CD14-positive monocyte (primary cell): ENCODE data around the gene TOM1L2. TPM values are rescaled to one million over a fixed set of nuclear protein-coding genes. Genes with fewer than 3 reads are reported as not detected.

Experiments used
- DNase-seq, 3 donors: peaks; one replicate each; pipeline ENCODE4 v3.0.0-alpha.2; 2011 to 2022
- H2AFZ ChIP-seq: 2 replicates; pipeline ENCODE4 v1.6.0; 2012; ENCODE audit warnings: mild to moderate bottlenecking, low read depth, low read length, inconsistent platforms; ENCODE audit not compliant: insufficient read depth, poor library complexity, severe bottlenecking
- H3K27ac ChIP-seq, 2 donors: 1 replicate in 1 of 2; 2 replicates in 1 of 2; pipeline ENCODE4 v1.5.1; 2012 to 2013; ENCODE audit warnings: low read length in 2 of 2, control low read depth in 1 of 2, inconsistent platforms in 1 of 2, low read depth in 1 of 2, mild to moderate bottlenecking in 1 of 2
- H3K27me3 ChIP-seq, 2 donors: one replicate each; pipeline versions ENCODE4 v1.6.0 to v1.6.1; 2011 to 2013; ENCODE audit warnings: low read length in 2 of 2; ENCODE audit not compliant: control insufficient read depth in 2 of 2, insufficient read depth in 2 of 2
- H3K36me3 ChIP-seq, 2 donors: replicated peaks in 1 of 2; 1 replicate in 1 of 2; 2 replicates in 1 of 2; pipeline versions ENCODE4 v1.5.1 to v1.6.1; 2012 to 2013; ENCODE audit warnings: low read length in 2 of 2, control low read depth in 1 of 2, inconsistent platforms in 1 of 2, mild to moderate bottlenecking in 1 of 2; ENCODE audit not compliant: insufficient read depth in 2 of 2, control insufficient read depth in 1 of 2
- H3K4me1 ChIP-seq, 2 donors: 1 replicate in 1 of 2; 2 replicates in 1 of 2; pipeline versions ENCODE4 v1.5.1 to v1.6.1; 2012 to 2013; ENCODE audit warnings: low read length in 2 of 2, control low read depth in 1 of 2, inconsistent platforms in 1 of 2, mild to moderate bottlenecking in 1 of 2, moderate library complexity in 1 of 2; ENCODE audit not compliant: insufficient read depth in 2 of 2, control insufficient read depth in 1 of 2
- H3K4me2 ChIP-seq: replicated peaks from 2 replicates; pipeline ENCODE3; 2012; ENCODE audit warnings: low read length, moderate library complexity, mild to moderate bottlenecking; ENCODE audit not compliant: poor library complexity, severe bottlenecking; ENCODE audit errors: extremely low read depth
- H3K4me3 ChIP-seq, 3 experiments: fragments of 200-600 bp in 1 of 3; sonication (generic) in 1 of 3; replicated peaks in 1 of 3; 1 replicate in 2 of 3; 2 replicates in 1 of 3; pipeline ENCODE4 v1.5.1; 2011 to 2013; ENCODE audit warnings: low read length in 3 of 3, mild to moderate bottlenecking in 3 of 3, control low read depth in 2 of 3, low read depth in 2 of 3, inconsistent platforms in 1 of 3, moderate library complexity in 1 of 3
- H3K79me2 ChIP-seq: 2 replicates; pipeline ENCODE4 v1.6.0; 2012; ENCODE audit warnings: mild to moderate bottlenecking, control low read depth, inconsistent platforms, low read length, moderate library complexity; ENCODE audit not compliant: insufficient read depth
- H3K9ac ChIP-seq: 2 replicates; pipeline ENCODE4 v1.6.0; 2017; ENCODE audit warnings: low read length, mild to moderate bottlenecking; ENCODE audit not compliant: insufficient read depth, poor library complexity, severe bottlenecking
- H3K9me3 ChIP-seq, 2 donors: replicated peaks in 1 of 2; 1 replicate in 1 of 2; 2 replicates in 1 of 2; pipeline versions ENCODE4 v1.5.1 to v1.6.1; 2012 to 2013; ENCODE audit warnings: low read length in 2 of 2, control low read depth in 1 of 2; ENCODE audit not compliant: control insufficient read depth in 1 of 2, insufficient read depth in 1 of 2
- H4K20me1 ChIP-seq: 2 replicates; pipeline ENCODE4 v1.6.0; 2012; ENCODE audit warnings: mild to moderate bottlenecking, low read length, control low read depth, moderate library complexity; ENCODE audit not compliant: insufficient read depth
- H3K27ac Mint-ChIP-seq, 7 donors: one replicate each; pipeline ENCODE4 v1.8.0; 2020; ENCODE audit warnings: mild to moderate bottlenecking in 7 of 7, mixed read lengths in 7 of 7, moderate library complexity in 6 of 7, inconsistent platforms in 2 of 7
- H3K27me3 Mint-ChIP-seq, 3 donors: one replicate each; pipeline ENCODE4 v1.8.0; 2021 to 2022; ENCODE audit warnings: low read depth in 3 of 3, mild to moderate bottlenecking in 3 of 3, mixed read lengths in 3 of 3, moderate library complexity in 3 of 3, inconsistent platforms in 1 of 3
- H3K36me3 Mint-ChIP-seq, 2 donors: one replicate each; pipeline ENCODE4 v1.8.0; 2020; ENCODE audit warnings: mixed read lengths in 2 of 2, inconsistent platforms in 1 of 2, mild to moderate bottlenecking in 1 of 2
- H3K4me1 Mint-ChIP-seq: one replicate; pipeline ENCODE4 v1.8.0; 2020; ENCODE audit warnings: mild to moderate bottlenecking, mixed read lengths
- H3K4me3 Mint-ChIP-seq, 2 donors: one replicate each; pipeline ENCODE4 v1.8.0; 2020; ENCODE audit warnings: mild to moderate bottlenecking in 2 of 2, mixed read lengths in 2 of 2, moderate library complexity in 1 of 2
- H3K9me3 Mint-ChIP-seq, 7 donors: one replicate each; pipeline ENCODE4 v1.8.0; 2020 to 2022; ENCODE audit warnings: mixed read lengths in 7 of 7, mild to moderate bottlenecking in 6 of 7, moderate library complexity in 6 of 7, inconsistent platforms in 2 of 7
- CTCF ChIP-seq: fragments of 200-600 bp; IDR thresholded peaks from one replicate; pipeline ENCODE4 v1.8.0; 2022; ENCODE audit warnings: antibody characterized with exemption, mild to moderate bottlenecking
- WGBS: methylation state at CpG from one replicate; pipeline ENCODE4 v1.1.5; 2013; ENCODE audit warnings: missing lambda C conversion rate; ENCODE audit not compliant: insufficient coverage; 5-methylcytosine and 5-hydroxymethylcytosine counted together
- intact Hi-C, 2 donors: fragments of 100-400 bp; cut with micrococcal nuclease; formaldehyde crosslinking; loops; one replicate each; pipeline versions ENCODE4 v1.15.0 to v1.15.1; 2023
- polyA plus RNA-seq, 3 donors: library from polyadenylated mRNA; depleted of rRNA in 1 of 3; unstranded in 2 of 3; stranded (reverse) in 1 of 3; fragments of 300-500 nt in 2 of 3; fragments of >200 nt in 1 of 3; fragmentation: Illumina TruSeq in 2 of 3; gene quantifications; 1 replicate in 2 of 3; 2 replicates in 1 of 3; pipeline ENCODE4 v1.2.3, GENCODE V29; 2012 to 2021

The TOM1L2 gene
- polyA plus RNA-seq, 3 donors, result 1.7 to 28.2 (median 2.8) TPM

DNA sequence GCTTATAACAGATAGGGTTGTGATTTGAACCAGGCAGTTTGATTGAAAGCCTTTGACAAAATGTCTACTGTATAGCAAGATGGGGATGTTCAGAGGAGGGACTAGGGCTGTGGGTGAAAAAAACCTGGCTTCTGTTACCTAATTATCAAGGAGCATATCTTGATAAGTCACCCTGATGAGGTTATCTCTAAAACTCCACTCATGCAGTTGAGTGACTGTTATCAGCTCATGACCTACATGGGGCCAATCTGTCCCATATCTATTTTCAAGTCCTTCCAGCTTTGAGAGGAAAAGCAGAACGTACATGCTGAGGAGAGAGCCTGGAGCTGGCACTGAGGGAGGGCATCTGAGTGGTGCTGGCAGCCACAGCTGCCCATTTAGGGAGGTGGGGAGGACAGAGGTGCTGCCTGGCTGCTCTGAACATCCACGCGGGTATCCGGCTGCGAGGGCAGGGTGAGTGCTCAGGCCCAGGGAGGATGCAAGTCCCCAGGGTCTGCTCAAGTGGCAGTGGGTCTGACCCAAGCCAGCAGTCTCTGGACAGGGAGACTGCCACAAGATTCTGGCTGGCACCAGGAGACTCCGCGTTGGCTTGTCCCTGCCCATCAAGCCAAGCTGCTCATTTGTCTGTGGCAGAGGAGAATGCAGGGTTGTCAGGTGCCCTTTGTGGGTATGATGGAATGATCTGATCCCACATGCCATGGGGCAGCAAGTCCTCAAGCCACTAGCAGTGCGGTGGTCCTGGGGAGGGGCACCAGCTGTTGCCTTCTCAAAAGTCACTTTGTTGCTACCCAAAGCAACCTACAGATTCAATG is 37.6 kb upstream of the TOM1L2 start:
- no peaks in the 10 kb centered on the region for H4K20me1 ChIP-seq
- peak overlapping the region in 1 of 7 donors; percentile 61 for H3K27ac Mint-ChIP-seq
- no peak overlapping the region for H3K4me3 ChIP-seq
- no peak overlapping the region for H3K4me2 ChIP-seq
- intact Hi-C loops, result no loop called here
- peaks cover 0 to 2% (median 0%) of the 10 kb centered on the region in 3 donors for H3K27me3 Mint-ChIP-seq
- H3K9ac ChIP-seq, result no peak overlapping the region
- H3K4me1 Mint-ChIP-seq, result no peaks in the 10 kb centered on the region
- no peak for DNase-seq
- no peaks in the 10 kb centered on the region for H3K79me2 ChIP-seq
- peaks cover 58 to 94% of the 10 kb centered on the region in 2 donors for H3K36me3 ChIP-seq
- no peaks in the 10 kb centered on the region for H3K9me3 Mint-ChIP-seq
- no peaks in the 10 kb centered on the region for H3K27me3 ChIP-seq
- no peak for TF ChIP-seq CTCF
- 96% methylated on average over 4 of the region's 8 CpGs for WGBS
- no peak overlapping the region for H2AFZ ChIP-seq
- H3K27ac ChIP-seq, result no peak overlapping the region
- H3K4me1 ChIP-seq, result no peaks in the 10 kb centered on the region
- peaks cover 76 to 92% of the 10 kb centered on the region in 2 donors for H3K36me3 Mint-ChIP-seq
- H3K9me3 ChIP-seq, result no peaks in the 10 kb centered on the region
- H3K4me3 Mint-ChIP-seq, result no peak overlapping the region

DNA sequence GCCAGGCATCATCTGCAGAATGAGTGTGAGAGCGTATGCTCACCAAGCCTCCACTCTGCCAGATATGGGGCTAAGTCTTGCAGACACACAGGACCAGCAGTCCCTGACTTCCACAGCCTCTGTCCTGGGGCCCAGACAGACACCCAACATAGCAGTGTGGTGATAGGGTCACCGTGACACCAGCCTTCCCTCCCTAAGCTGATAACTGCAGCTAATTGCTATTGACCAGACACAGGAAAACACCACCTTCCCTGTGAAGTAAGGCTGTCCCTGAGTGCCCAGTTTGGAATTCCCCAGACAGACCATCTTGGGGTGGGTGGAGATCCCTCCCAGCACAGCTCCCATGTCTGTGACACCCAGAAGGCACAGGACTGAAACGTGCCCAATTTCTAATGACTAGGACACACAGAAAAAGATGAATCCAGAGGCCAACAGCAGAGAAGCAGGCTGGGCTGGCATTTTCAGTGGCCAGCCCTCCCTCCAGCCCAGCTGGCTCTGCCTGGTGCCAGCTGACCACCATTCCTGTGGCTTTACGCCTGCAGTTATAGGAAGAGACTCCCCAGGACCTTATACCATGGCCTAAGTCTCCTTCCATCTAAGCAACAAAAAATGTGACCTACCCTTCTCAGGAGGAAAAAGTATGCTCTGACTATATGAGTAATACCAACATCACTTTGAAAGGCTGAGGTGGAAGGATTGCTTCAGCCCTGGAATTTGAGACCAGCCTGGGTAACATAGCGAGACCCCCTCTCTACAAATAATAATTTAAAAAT is 36.5 kb upstream of the TOM1L2 start:
- H3K4me2 ChIP-seq, result no peak overlapping the region
- H3K4me1 ChIP-seq, result no peaks in the 10 kb centered on the region
- H3K4me1 Mint-ChIP-seq, result no peaks in the 10 kb centered on the region
- no peaks in the 10 kb centered on the region for H4K20me1 ChIP-seq
- no peak overlapping the region for H3K4me3 ChIP-seq
- no peaks in the 10 kb centered on the region for H3K27me3 ChIP-seq
- no peaks in the 10 kb centered on the region for H3K9me3 Mint-ChIP-seq
- H3K27ac Mint-ChIP-seq, result peak overlapping the region in 1 of 7 donors; percentile 47
- H3K4me3 Mint-ChIP-seq, result no peak overlapping the region
- intact Hi-C loops, result no loop called here
- no peaks in the 10 kb centered on the region for H3K9me3 ChIP-seq
- 100% methylated on average over 1 of the region's 5 CpGs for WGBS
- no peak overlapping the region for H2AFZ ChIP-seq
- no peak overlapping the region for H3K27ac ChIP-seq
- TF ChIP-seq CTCF, result no peak
- H3K79me2 ChIP-seq, result no peaks in the 10 kb centered on the region
- H3K27me3 Mint-ChIP-seq, result peaks cover 0 to 2% (median 0%) of the 10 kb centered on the region in 3 donors
- DNase-seq, result no peak
- peaks cover 51 to 83% of the 10 kb centered on the region in 2 donors for H3K36me3 ChIP-seq
- peaks cover 67 to 80% of the 10 kb centered on the region in 2 donors for H3K36me3 Mint-ChIP-seq
- H3K9ac ChIP-seq, result no peak overlapping the region
